Neural progenitor cell (in vitro differentiated cells): ENCODE results near the gene BRINP3. TPM values are rescaled to one million over a fixed set of nuclear protein-coding genes. Genes with fewer than 3 reads are reported as not detected.

Experiments used
- DNase-seq: peaks from one replicate; pipeline ENCODE4 v3.0.0-alpha.2; 2016; ENCODE audit warnings: low spot score
- H2AFZ ChIP-seq: fragments of 200-600 bp; sonication (generic); replicated peaks from 2 replicates; pipeline ENCODE4 v1.6.1; 2016; ENCODE audit warnings: antibody characterized with exemption
- H3F3A ChIP-seq: fragments of 200-600 bp; sonication (generic); 2 replicates; pipeline ENCODE4 v1.6.1; 2016; ENCODE audit warnings: antibody characterized with exemption, low read depth
- H3K27ac ChIP-seq: fragments of 200-600 bp; sonication (generic); 2 replicates; pipeline ENCODE4 v1.5.1; 2016; ENCODE audit warnings: mild to moderate bottlenecking
- H3K27me3 ChIP-seq: fragments of 200-600 bp; sonication (generic); 2 replicates; pipeline ENCODE4 v1.6.1; 2016; ENCODE audit warnings: mild to moderate bottlenecking, moderate library complexity
- H3K36me3 ChIP-seq: fragments of 200-600 bp; sonication (generic); 2 replicates; pipeline ENCODE4 v1.5.1; 2016
- H3K4me1 ChIP-seq: fragments of 200-600 bp; sonication (generic); 2 replicates; pipeline ENCODE4 v1.6.1; 2016; ENCODE audit warnings: mixed run types
- H3K4me2 ChIP-seq: fragments of 200-600 bp; sonication (generic); 2 replicates; pipeline ENCODE4 v1.6.1; 2016
- H3K4me3 ChIP-seq: fragments of 200-600 bp; sonication (generic); 2 replicates; pipeline ENCODE4 v1.5.1; 2016
- H3K79me2 ChIP-seq: fragments of 200-600 bp; sonication (generic); 2 replicates; pipeline ENCODE4 v1.6.1; 2016; ENCODE audit warnings: low read depth
- H3K9ac ChIP-seq: fragments of 200-600 bp; sonication (generic); 2 replicates; pipeline ENCODE4 v1.6.1; 2016
- H3K9me3 ChIP-seq: fragments of 200-600 bp; sonication (generic); 2 replicates; pipeline ENCODE4 v1.5.1; 2016; ENCODE audit warnings: low read depth
- H4K20me1 ChIP-seq: fragments of 200-600 bp; sonication (generic); 2 replicates; pipeline ENCODE4 v1.6.1; 2016; ENCODE audit warnings: low read depth
- H3K27ac Mint-ChIP-seq: 3 replicates; pipeline ENCODE4 v1.8.0; 2021; ENCODE audit warnings: mixed read lengths
- H3K27me3 Mint-ChIP-seq: 2 replicates; pipeline ENCODE4 v1.8.0; 2022; ENCODE audit warnings: low read depth, mild to moderate bottlenecking, inconsistent platforms, moderate library complexity, mixed read lengths; ENCODE audit not compliant: insufficient read depth
- H3K36me3 Mint-ChIP-seq: 3 replicates; pipeline ENCODE4 v1.8.0; 2021; ENCODE audit warnings: mixed read lengths
- H3K4me1 Mint-ChIP-seq: 3 replicates; pipeline ENCODE4 v1.8.0; 2021; ENCODE audit warnings: mixed read lengths
- H3K4me3 Mint-ChIP-seq: 3 replicates; pipeline ENCODE4 v1.8.0; 2021; ENCODE audit warnings: mild to moderate bottlenecking, moderate library complexity, mixed read lengths
- H3K9me3 Mint-ChIP-seq: 3 replicates; pipeline ENCODE4 v1.8.0; 2020; ENCODE audit warnings: mixed read lengths
- CTCF ChIP-seq: fragments of 200-600 bp; sonication (generic); IDR thresholded peaks from 2 replicates; pipeline ENCODE4 v1.5.1; 2017; ENCODE audit warnings: antibody characterized with exemption, mild to moderate bottlenecking
- EZH2 ChIP-seq: fragments of 200-600 bp; sonication (generic); IDR thresholded peaks from 2 replicates; pipeline ENCODE4 v1.6.1; 2017; ENCODE audit warnings: antibody characterized with exemption, mild to moderate bottlenecking, moderate library complexity
- EZH2phosphoT487 ChIP-seq: fragments of 200-600 bp; sonication (generic); IDR thresholded peaks from 2 replicates; pipeline ENCODE4 v1.6.1; 2017; ENCODE audit warnings: antibody characterized with exemption
- total RNA-seq: library from RNA; depleted of rRNA; stranded (reverse); fragments of >200 nt; gene quantifications from 2 replicates; pipeline ENCODE4 v1.2.3, GENCODE V29; 2015; ENCODE audit warnings: low replicate concordance

BRINP3 gene
- total RNA-seq, 1 donor from 2014 or later = not detected

- no peak overlapping the region for H3K27ac ChIP-seq
- no peak overlapping the region for H3K4me2 ChIP-seq
- no peaks in the 10 kb centered on the region for H3K9me3 ChIP-seq
- no peaks in the 10 kb centered on the region for H4K20me1 ChIP-seq
- H3K36me3 ChIP-seq = no peaks in the 10 kb centered on the region
- Mint-ChIP-seq H3K27ac (no peak overlapping the region), H3K36me3 (no peaks in the 10 kb centered on the region), H3K4me1 (peaks cover 8% of the 10 kb centered on the region), H3K27me3 (no peaks in the 10 kb centered on the region), H3K4me3 (no peak overlapping the region), H3K9me3 (no peaks in the 10 kb centered on the region)
- TF ChIP-seq EZH2 (no peak), CTCF (no peak), EZH2phosphoT487 (no peak)
- H3K27me3 ChIP-seq = no peaks in the 10 kb centered on the region
- no peak overlapping the region for H2AFZ ChIP-seq
- H3F3A ChIP-seq = no peaks in the 10 kb centered on the region
- no peak overlapping the region for H3K4me3 ChIP-seq
- H3K4me1 ChIP-seq = no peaks in the 10 kb centered on the region
- no peak for DNase-seq
- H3K79me2 ChIP-seq = no peaks in the 10 kb centered on the region
- H3K9ac ChIP-seq = no peak overlapping the region
Observed at GRCh38 chr1:190176776-190177175, 300.9 kb downstream of the BRINP3 start.

GRCh38 chr1:190175320-190175719 is 302.3 kb downstream of the BRINP3 start:
- H3K4me3 Mint-ChIP-seq = no peak overlapping the region
- Histone ChIP-seq H3K79me2 (no peaks in the 10 kb centered on the region), H4K20me1 (no peaks in the 10 kb centered on the region), H3K4me1 (no peaks in the 10 kb centered on the region), H3K9me3 (no peaks in the 10 kb centered on the region), H3K4me3 (no peak overlapping the region), H2AFZ (no peak overlapping the region), H3F3A (no peaks in the 10 kb centered on the region), H3K27ac (no peak overlapping the region), H3K9ac (no peak overlapping the region), H3K27me3 (no peaks in the 10 kb centered on the region), H3K4me2 (no peak overlapping the region), H3K36me3 (no peaks in the 10 kb centered on the region)
- TF ChIP-seq EZH2phosphoT487 (no peak), CTCF (no peak), EZH2 (no peak)
- no peaks in the 10 kb centered on the region for H3K9me3 Mint-ChIP-seq
- H3K27me3 Mint-ChIP-seq = no peaks in the 10 kb centered on the region
- no peak overlapping the region for H3K27ac Mint-ChIP-seq
- no peaks in the 10 kb centered on the region for H3K36me3 Mint-ChIP-seq
- H3K4me1 Mint-ChIP-seq = peaks cover 8% of the 10 kb centered on the region
- DNase-seq = no peak

- H3K4me3 Mint-ChIP-seq = no peak overlapping the region
- H3K4me1 Mint-ChIP-seq = peaks cover 6% of the 10 kb centered on the region
- no peak overlapping the region for H3K27ac ChIP-seq
- no peaks in the 10 kb centered on the region for H4K20me1 ChIP-seq
- TF ChIP-seq EZH2phosphoT487 = no peak
- no peak for TF ChIP-seq CTCF
- TF ChIP-seq EZH2 = no peak
- no peak overlapping the region for H2AFZ ChIP-seq
- DNase-seq = peak; percentile 14
- H3K9me3 Mint-ChIP-seq = no peaks in the 10 kb centered on the region
- H3K4me3 ChIP-seq = no peak overlapping the region
- no peak overlapping the region for H3K9ac ChIP-seq
- no peaks in the 10 kb centered on the region for H3K36me3 ChIP-seq
- H3K27ac Mint-ChIP-seq = peak overlapping the region; percentile 36
- H3K79me2 ChIP-seq = no peaks in the 10 kb centered on the region
- no peaks in the 10 kb centered on the region for H3K27me3 Mint-ChIP-seq
- H3K36me3 Mint-ChIP-seq = no peaks in the 10 kb centered on the region
- H3F3A ChIP-seq = no peaks in the 10 kb centered on the region
- no peaks in the 10 kb centered on the region for H3K4me1 ChIP-seq
- no peaks in the 10 kb centered on the region for H3K9me3 ChIP-seq
- H3K27me3 ChIP-seq = no peaks in the 10 kb centered on the region
- no peak overlapping the region for H3K4me2 ChIP-seq
Observed at GRCh38 chr1:190172651-190173430, 304.8 kb downstream of the BRINP3 start.
